HG03469 (cell line): ENCODE data around the gene TUFM.
"Not testable (repeated sequence)": the region's sequence is repeated elsewhere in the genome, so short reads cannot be mapped to it uniquely, and the experiment has no call there.

Experiments used
- ATAC-seq: cut with Tn5 transposase; IDR thresholded peaks from one replicate; pipeline ENCODE4 v1.9.1; 2021; ENCODE audit warnings: mild to moderate bottlenecking, moderate library complexity, moderate number of reproducible peaks; ENCODE audit not compliant: unreplicated experiment

The TUFM gene

GRCh38 chr16:28876019-28876659 lies 30.0 kb upstream of the TUFM start:
- no peak for ATAC-seq

GRCh38 chr16:28875134-28876018 lies 29.2 kb upstream of the TUFM start:
- ATAC-seq: no peak

- ATAC-seq: no peak
Observed at GRCh38 chr16:28874406-28874805, 28.3 kb upstream of the TUFM start.

- ATAC-seq: no peak
Observed at GRCh38 chr16:28873543-28874201, 27.5 kb upstream of the TUFM start.

DNA sequence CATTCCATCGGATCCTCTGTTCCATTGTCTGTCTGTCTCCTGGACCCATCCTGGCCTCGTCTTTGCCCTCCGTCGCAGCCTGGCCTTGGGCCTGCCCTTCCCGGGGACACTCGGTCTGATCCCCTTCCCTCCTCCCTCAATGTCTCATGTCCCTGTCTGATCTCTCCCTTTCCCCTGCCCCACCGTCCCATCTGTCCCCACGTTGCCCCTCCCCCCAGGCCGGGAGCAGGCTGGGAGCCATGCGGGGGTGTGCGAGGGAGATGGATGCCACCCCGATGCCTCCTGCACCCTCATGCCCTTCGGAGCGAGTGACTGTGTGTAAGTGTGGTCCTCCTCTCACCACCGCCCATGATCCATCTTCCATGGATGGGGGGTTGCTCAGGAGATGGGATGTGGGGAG lies 26.8 kb upstream of the TUFM start:
- ATAC-seq: no peak

DNA sequence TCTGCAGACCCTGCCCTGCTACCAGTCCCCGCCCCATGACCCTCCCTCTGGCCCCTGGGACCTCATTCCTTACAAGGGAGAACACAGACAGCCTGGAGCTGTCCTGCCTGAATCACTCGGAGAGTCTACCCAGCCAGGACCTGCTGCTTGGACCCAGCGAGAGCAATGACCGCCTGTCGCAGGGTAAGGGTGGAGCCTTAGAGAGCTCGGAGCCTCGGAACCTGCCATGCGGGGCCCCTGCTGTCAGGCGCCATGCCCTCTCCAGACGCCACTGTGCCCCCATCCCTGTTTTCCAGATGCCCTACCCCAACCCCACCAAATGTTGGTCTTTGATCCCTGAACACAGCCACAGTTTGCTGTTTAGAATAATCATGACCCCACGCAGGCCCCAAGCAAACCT lies 23.1 kb upstream of the TUFM start:
- ATAC-seq: no peak

DNA sequence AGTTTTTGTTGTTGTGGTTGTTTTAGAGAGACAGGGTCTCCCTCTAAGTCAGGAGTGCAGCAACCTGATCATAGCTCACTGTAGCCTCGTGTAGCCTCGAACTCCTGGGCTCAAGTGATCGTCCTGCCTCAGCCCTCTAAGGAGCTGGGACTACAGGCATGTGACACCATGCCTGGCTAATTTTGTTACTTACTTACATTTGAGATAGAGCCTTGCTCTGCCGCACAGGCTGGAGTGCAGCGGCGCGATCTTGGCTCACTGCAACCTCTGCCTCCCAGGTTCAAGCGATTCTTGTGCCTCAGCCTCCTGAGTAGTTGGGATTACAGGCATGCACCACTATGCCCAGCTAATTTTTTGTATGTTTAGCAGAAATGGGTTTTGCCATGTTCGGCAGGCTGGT lies 21.5 kb upstream of the TUFM start:
- not testable (repeated sequence) for ATAC-seq

DNA sequence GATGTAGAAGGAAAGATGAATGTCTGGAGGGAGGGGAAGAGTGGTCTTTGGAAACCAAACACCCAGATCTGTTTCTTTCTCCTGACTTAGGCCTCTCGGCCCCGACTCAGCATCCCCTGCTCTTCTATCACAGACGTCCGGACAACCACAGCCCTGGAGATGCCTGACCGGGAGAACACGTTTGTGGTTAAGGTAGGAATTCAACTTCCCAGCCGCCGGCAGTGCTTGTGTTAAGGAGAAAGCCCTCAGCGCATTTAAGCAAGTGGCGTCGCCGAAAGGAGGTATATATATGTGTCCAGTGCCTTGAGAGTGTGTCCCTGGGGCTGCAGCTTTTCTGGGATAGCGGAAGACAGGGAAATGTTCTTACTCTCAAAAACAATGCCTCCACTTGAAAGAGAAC lies 21.1 kb upstream of the TUFM start:
- ATAC-seq: no peak

- ATAC-seq: no peak
Observed at GRCh38 chr16:28866454-28866804, 20.3 kb upstream of the TUFM start.

GRCh38 chr16:28865722-28866453 lies 19.7 kb upstream of the TUFM start:
- no peak for ATAC-seq

- no peak for ATAC-seq
Observed at GRCh38 chr16:28865001-28865688, 19.0 kb upstream of the TUFM start.

DNA sequence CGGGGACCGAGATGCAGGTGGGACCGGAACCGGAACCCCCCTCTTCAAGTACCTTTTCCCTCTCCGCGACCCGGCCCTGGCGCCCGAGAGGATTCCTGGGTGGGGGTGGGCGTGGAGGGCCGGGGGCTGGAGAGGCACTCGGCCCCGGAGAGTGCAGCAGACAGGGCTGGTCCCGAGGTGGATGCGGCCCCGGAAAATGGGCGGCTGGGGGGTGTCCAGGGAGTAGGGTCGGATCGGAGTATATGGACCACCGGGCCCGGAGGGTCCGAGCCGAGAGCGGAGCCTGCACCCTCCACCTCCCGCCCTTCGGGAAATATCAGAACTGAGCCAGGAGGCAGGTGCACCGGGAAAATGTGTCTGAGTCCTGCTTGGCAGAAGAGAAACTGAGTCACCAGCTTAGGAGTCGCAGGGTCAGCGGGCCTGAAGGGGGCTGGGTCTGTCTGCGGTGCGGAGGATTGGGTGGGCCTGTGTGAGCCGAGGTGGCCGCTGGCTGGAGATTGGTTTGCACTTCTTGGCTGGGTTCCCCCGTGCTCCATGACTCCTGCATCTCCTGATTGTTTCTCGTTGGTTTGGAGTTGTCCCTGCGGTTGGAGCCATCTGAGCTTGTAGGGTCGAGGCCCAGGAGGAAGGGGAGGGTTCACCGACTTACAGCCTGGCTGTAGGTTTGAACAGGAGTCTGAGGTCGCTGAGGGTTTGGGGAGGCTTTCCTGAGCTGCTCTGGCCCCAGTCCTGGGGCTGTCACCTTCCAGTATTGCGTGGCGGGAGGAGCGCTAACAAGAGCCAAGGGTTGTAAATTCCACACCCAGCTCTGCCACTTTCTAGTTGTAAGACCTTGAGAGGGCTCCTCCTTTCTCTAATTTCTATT lies 18.0 kb upstream of the TUFM start:
- no peak for ATAC-seq

DNA sequence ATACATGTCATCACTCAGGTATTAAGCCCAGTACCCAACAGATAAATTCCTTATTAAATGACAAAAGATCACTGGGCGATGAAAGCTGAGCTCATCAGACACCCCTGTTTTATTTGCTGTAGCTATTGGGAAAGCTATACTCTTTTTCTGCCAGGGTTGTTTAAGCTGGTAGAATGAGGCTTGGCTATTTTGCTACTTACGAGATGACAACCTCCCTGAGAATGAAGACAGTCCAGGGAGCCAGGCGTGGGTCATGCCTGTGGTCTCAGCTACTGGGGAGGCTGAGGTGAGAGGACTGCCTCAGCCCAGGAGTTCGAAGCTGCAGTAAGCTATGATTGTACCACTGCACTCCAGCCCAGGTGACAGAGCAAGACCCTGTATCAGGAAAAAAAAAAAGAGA lies 13.2 kb upstream of the TUFM start:
- ATAC-seq: no peak

- ATAC-seq: no peak
Observed at GRCh38 chr16:28858421-28858820, 12.3 kb upstream of the TUFM start.

GRCh38 chr16:28846933-28847273 lies 755 bp upstream of the TUFM start:
- no peak for ATAC-seq

- no peak for ATAC-seq
Observed at GRCh38 chr16:28845761-28846079, 428 bp downstream of the TUFM start.

DNA sequence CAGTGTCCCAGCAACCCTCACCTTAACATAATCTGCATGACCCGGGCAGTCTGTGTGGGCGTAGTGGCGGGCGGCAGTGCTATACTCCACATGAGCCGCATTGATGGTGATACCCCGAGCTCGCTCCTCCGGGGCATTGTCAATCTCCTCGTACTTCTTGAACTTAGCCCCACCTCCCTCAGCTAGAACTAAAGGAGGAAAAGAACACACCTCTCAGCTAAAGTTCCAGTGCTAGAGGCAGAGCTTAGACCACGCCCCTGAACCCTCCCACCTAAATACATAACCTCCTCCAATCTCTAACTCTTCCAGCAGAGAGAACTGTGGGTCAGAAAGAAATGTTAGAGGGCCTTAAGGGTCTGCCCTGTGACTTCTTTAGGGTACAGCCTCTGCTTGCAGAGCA lies 855 bp downstream of the TUFM start:
- ATAC-seq: no peak

DNA sequence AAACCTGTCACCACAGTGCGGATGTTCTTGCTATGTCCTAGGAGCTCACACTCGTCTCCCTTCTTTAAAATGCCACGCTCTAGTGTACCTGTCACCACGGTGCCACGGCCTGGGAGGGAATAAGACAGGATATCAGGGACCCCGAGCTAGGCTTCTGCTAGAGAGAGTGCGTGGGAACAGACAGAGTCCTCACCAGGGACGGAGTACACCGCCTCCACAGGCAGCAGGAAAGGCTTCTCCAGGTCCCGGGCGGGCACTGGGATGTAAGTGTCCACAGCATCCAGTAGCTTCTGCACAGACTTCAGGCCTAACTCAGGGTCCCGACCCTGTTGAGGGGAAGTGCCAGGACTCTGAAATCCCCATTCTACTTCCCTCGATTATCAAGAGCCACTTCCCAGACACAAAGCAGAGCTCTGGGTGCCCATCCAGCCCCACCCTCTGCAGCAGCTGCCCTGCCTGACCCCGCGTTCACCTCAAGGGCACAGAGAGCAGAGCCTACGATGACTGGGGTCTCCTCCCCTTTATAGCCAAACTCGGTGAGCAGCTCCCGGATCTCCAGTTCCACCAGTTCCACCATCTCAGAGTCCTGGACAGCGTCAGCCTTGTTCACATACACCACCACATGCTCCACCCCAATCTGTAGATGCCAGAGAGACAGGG lies 1.8 kb downstream of the TUFM start:
- ATAC-seq: no peak

DNA sequence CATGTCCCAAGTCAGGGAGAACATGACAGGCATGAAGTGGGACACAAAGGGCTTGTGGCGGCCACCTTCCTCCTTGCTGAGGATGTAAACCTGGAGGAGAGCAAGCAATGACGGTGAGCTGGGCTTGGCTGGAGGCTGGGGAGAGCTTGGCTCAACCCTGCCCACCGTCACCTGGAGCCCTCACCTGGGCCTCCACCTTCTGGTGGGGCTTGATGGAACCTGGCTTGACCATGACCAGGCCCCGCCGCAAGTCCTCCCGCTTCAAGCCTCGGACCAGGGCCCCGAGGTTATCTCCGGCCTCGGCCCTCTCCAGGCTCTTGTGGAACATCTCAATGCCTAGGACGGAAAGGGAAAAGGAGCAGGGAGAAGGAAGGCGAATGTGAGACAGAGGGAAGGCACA lies 2.4 kb downstream of the TUFM start:
- no peak for ATAC-seq

DNA sequence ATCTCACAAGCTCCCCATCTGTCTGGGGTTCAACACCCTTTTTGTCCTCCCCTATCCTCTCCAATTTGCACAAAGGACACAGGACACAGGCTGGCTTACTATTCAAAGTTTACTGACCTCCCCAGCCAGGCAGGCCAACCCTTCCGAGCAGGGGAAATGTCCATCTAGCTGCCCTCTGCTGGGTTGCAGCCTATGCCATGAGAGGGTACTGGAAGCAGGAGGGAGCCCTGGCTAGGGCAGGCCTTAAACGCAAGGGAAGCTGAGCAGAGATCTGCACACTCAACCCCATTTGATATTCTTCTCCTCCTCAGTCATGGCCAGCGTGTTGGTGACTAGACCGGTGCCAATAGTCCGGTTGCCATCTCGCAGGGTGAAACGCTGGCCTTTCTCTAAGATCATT lies 3.5 kb downstream of the TUFM start:
- no peak for ATAC-seq
